HCT116 (cell line): Measurements from ENCODE around the gene ARL2BP. TPM values are rescaled to one million over a fixed set of nuclear protein-coding genes. Genes with fewer than 3 reads are reported as not detected.

Experiments
- ATAC-seq: fragments of 200-7000 bp; cut with Tn5 transposase; 2 replicates; pipeline ENCODE4 v1.9.1; 2020; ENCODE audit warnings: mild to moderate bottlenecking, moderate library complexity
- BruUV-seq: library from RNA; stranded (reverse); fragments of 400-500 nt; replicated peaks from 2 replicates; lab custom pipeline; 2021; lab: Mats Ljungman, UMichigan
- CTCF ChIA-PET: fragments of 300-600 bp; sonication (Branson Sonifier 250); formaldehyde crosslinking; loops from one replicate; lab custom pipeline; 2021; ENCODE audit warnings: antibody characterized with exemption; lab: Charles Lee
- POLR2A ChIA-PET: fragments of 300-600, 350-600 bp; sonication (Branson Sonifier 250); formaldehyde crosslinking; loops from one replicate; lab custom pipeline; 2021; ENCODE audit warnings: antibody characterized with exemption; lab: Charles Lee
- RAD21 ChIA-PET, 2 experiments: fragments of 300-600 bp; sonication (Branson Sonifier 250); formaldehyde crosslinking; loops; one replicate each; lab custom pipeline; 2023; ENCODE audit warnings: low total read pairs in 2 of 2; ENCODE audit not compliant: uncharacterized antibody in 2 of 2, unreplicated experiment in 2 of 2, low non-redundant PET in 1 of 2; lab: Charles Lee
- DNase-seq: peaks from one replicate; pipeline ENCODE4 v3.0.0-alpha.2; 2010; ENCODE audit warnings: low read depth, low spot score
- H2AFZ ChIP-seq: fragments of 200-600 bp; shearing (Covaris generic), sonication (generic); 2 replicates; pipeline ENCODE4 v1.6.1; 2017; ENCODE audit warnings: low read depth, mixed run types, mixed read lengths, antibody characterized with exemption, low read length; ENCODE audit not compliant: poor library complexity, severe bottlenecking
- H3K27ac ChIP-seq: 2 replicates; pipeline ENCODE4 v1.5.1; 2012; ENCODE audit warnings: low read depth, low read length
- H3K27me3 ChIP-seq: fragments of 200-600 bp; sonication (generic); 2 replicates; pipeline ENCODE4 v1.6.1; 2016; ENCODE audit warnings: mixed run types, low read length, mixed read lengths; ENCODE audit not compliant: insufficient read depth
- H3K36me3 ChIP-seq, 2 experiments: fragments of 200-500 bp in 1 of 2; fragments of 200-600 bp in 1 of 2; sonication (Bioruptor generic) in 1 of 2; sonication (generic) in 1 of 2; 2 replicates each; pipeline versions ENCODE4 v1.5.1 to v1.6.1; 2014 to 2016; ENCODE audit warnings: low read length in 2 of 2, inconsistent platforms in 1 of 2, mixed read lengths in 1 of 2, mixed run types in 1 of 2; ENCODE audit not compliant: insufficient read depth in 2 of 2, control insufficient read depth in 1 of 2
- H3K4me1 ChIP-seq, 2 experiments: fragments of 200-600 bp in 1 of 2; sonication (generic) in 1 of 2; 2 replicates each; pipeline versions ENCODE4 v1.5.1 to v1.6.1; 2012 to 2017; ENCODE audit warnings: low read length in 2 of 2, inconsistent platforms in 1 of 2, mild to moderate bottlenecking in 1 of 2, mixed read lengths in 1 of 2, mixed run types in 1 of 2, moderate library complexity in 1 of 2; ENCODE audit not compliant: insufficient read depth in 2 of 2, control insufficient read depth in 1 of 2
- H3K4me2 ChIP-seq: fragments of 200-600 bp; sonication (generic); 2 replicates; pipeline ENCODE4 v1.6.1; 2017; ENCODE audit warnings: mixed run types, low read length, mixed read lengths
- H3K4me3 ChIP-seq, 2 experiments: fragments of 200-600 bp in 1 of 2; sonication (generic) in 1 of 2; replicated peaks in 1 of 2; 2 replicates each; pipeline ENCODE4 v1.5.1; 2011 to 2016; ENCODE audit warnings: low read length in 2 of 2, control low read depth in 1 of 2, low read depth in 1 of 2, mild to moderate bottlenecking in 1 of 2, mixed read lengths in 1 of 2, mixed run types in 1 of 2
- H3K79me2 ChIP-seq: fragments of 200-600 bp; sonication (generic); 2 replicates; pipeline ENCODE4 v1.6.1; 2017; ENCODE audit warnings: mild to moderate bottlenecking, mixed run types, low read length, moderate library complexity, mixed read lengths; ENCODE audit not compliant: insufficient read depth
- H3K9ac ChIP-seq: fragments of 200-600 bp; sonication (generic); 2 replicates; pipeline ENCODE4 v1.6.1; 2016; ENCODE audit warnings: low read length, mixed read lengths
- H3K9me2 ChIP-seq: fragments of 200-600 bp; sonication (generic), shearing (Covaris generic); 2 replicates; pipeline ENCODE4 v1.6.1; 2017; ENCODE audit warnings: mixed run types, mild to moderate bottlenecking, moderate library complexity; ENCODE audit not compliant: insufficient read depth
- H3K9me3 ChIP-seq, 2 experiments: fragments of 200-500 bp in 1 of 2; fragments of 200-600 bp in 1 of 2; sonication (Bioruptor generic) in 1 of 2; sonication (generic) in 1 of 2; 2 replicates each; pipeline ENCODE4 v1.6.1; 2014 to 2017; ENCODE audit warnings: low read length in 2 of 2, mixed read lengths in 2 of 2, inconsistent platforms in 1 of 2, low read depth in 1 of 2, mild to moderate bottlenecking in 1 of 2, mixed run types in 1 of 2, moderate library complexity in 1 of 2; ENCODE audit not compliant: control insufficient read depth in 1 of 2, insufficient read depth in 1 of 2
- H4K20me1 ChIP-seq: fragments of 200-600 bp; sonication (generic), shearing (Covaris generic); 2 replicates; pipeline ENCODE4 v1.6.1; 2017; ENCODE audit warnings: mixed run types, mild to moderate bottlenecking, moderate library complexity; ENCODE audit not compliant: insufficient read depth
- CBX3 ChIP-seq: IDR thresholded peaks from 2 replicates; pipeline ENCODE4 v1.6.1; 2012; ENCODE audit warnings: low read depth
- CEBPB ChIP-seq: IDR thresholded peaks from 2 replicates; pipeline ENCODE4 v1.6.1; 2012; ENCODE audit warnings: low read depth
- EGR1 ChIP-seq: IDR thresholded peaks from 2 replicates; pipeline ENCODE4 v1.6.1; 2012; ENCODE audit warnings: low read depth
- ELF1 ChIP-seq: IDR thresholded peaks from 2 replicates; pipeline ENCODE4 v1.6.1; 2012; ENCODE audit warnings: low read depth, borderline replicate concordance
- FOSL1 ChIP-seq: IDR thresholded peaks from 2 replicates; pipeline ENCODE4 v1.6.1; 2012; ENCODE audit warnings: low read depth
- JUND ChIP-seq: IDR thresholded peaks from 2 replicates; pipeline ENCODE4 v1.6.1; 2012
- REST ChIP-seq: IDR thresholded peaks from 2 replicates; pipeline ENCODE4 v1.6.1; 2012; ENCODE audit warnings: low read depth
- SIN3A ChIP-seq: IDR thresholded peaks from 2 replicates; pipeline ENCODE4 v1.6.1; 2012; ENCODE audit warnings: low read depth
- ZBTB33 ChIP-seq: IDR thresholded peaks from 2 replicates; pipeline ENCODE4 v1.6.1; 2011; ENCODE audit warnings: mild to moderate bottlenecking, low read length, moderate library complexity; ENCODE audit not compliant: insufficient replicate concordance; ENCODE audit errors: extremely low read depth
- ZFX ChIP-seq: fragments of 450-650 bp; IDR thresholded peaks from 2 replicates; pipeline ENCODE4 v1.6.1; 2017
- ZNF274 ChIP-seq: fragments of 200-500 bp; sonication (Bioruptor generic); IDR thresholded peaks from 2 replicates; pipeline ENCODE4 v1.6.1; 2014; ENCODE audit warnings: mild to moderate bottlenecking, low read depth, low read length, inconsistent platforms
- intact Hi-C: fragments of 100-400 bp; cut with micrococcal nuclease; formaldehyde crosslinking; loops from 2 replicates; pipeline ENCODE4 v1.10.0; 2022
- total RNA-seq: library from RNA; stranded (reverse); gene quantifications from one replicate; pipeline ENCODE4 v1.2.1, GENCODE V29; 2021; ENCODE audit not compliant: unreplicated experiment

Gene ARL2BP
- total RNA-seq, 1 experiment from 2014 or later, result 28.8 TPM

GRCh38 chr16:57276596-57276995, 31.5 kb downstream of the ARL2BP start:
- POLR2A ChIA-PET, result no interaction called here
- no peaks in the 10 kb centered on the region for H3K27me3 ChIP-seq
- DNase-seq (no peak), ATAC-seq (no peak)
- H3K4me2 ChIP-seq, result peak overlapping the region; percentile 66
- H3K9me2 ChIP-seq, result no peaks in the 10 kb centered on the region
- no peak overlapping the region for H3K4me3 ChIP-seq
- H2AFZ ChIP-seq, result peak overlapping the region; percentile 15
- intact Hi-C loops, result no loop called here
- H3K9me3 ChIP-seq, result no peaks in the 10 kb centered on the region
- no peaks in the 10 kb centered on the region for H3K36me3 ChIP-seq
- BruUV-seq, result no TSS peak
- H4K20me1 ChIP-seq, result no peaks in the 10 kb centered on the region
- no peak for TF ChIP-seq CBX3
- TF ChIP-seq CEBPB, result no peak
- no peak for TF ChIP-seq SIN3A
- TF ChIP-seq ZFX, result no peak
- TF ChIP-seq REST, result no peak
- TF ChIP-seq EGR1, result no peak
- TF ChIP-seq ZNF274, result no peak
- TF ChIP-seq JUND, result no peak
- TF ChIP-seq ELF1, result no peak
- TF ChIP-seq ZBTB33, result no peak
- TF ChIP-seq FOSL1, result no peak
- RAD21 ChIA-PET, result no interaction called here
- peaks cover 29 to 32% of the 10 kb centered on the region in 2 experiments for H3K4me1 ChIP-seq
- CTCF ChIA-PET, result no interaction called here
- H3K9ac ChIP-seq, result no peak overlapping the region
- no peak overlapping the region for H3K27ac ChIP-seq
- no peaks in the 10 kb centered on the region for H3K79me2 ChIP-seq
